Suprapubic skin (tissue), 4 donors: ENCODE measurements around the gene CAPN14. TPM values are rescaled to one million over a fixed set of nuclear protein-coding genes. Genes with fewer than 3 reads are reported as not detected.
A peak's percentile ranks its signal among the peaks of the same experiment; 100 is the strongest.

Source experiments
- DNase-seq, 2 donors: peaks; one replicate each; pipeline ENCODE4 v3.0.0-alpha.2; 2019; ENCODE audit warnings: low spot score in 2 of 2
- H3K27ac ChIP-seq: fragments of 200-600 bp; sonication (generic); one replicate; pipeline ENCODE4 v1.5.1; 2019
- H3K27me3 ChIP-seq: fragments of 200-600 bp; sonication (generic); one replicate; pipeline ENCODE4 v1.5.1; 2019
- H3K36me3 ChIP-seq: fragments of 200-600 bp; sonication (generic); one replicate; pipeline ENCODE4 v1.5.1; 2019
- H3K4me1 ChIP-seq: fragments of 200-600 bp; sonication (generic); one replicate; pipeline ENCODE4 v1.5.1; 2019
- H3K4me3 ChIP-seq: fragments of 200-600 bp; sonication (generic); one replicate; pipeline ENCODE4 v1.5.1; 2019; ENCODE audit warnings: mild to moderate bottlenecking
- H3K9me3 ChIP-seq: fragments of 200-600 bp; sonication (generic); one replicate; pipeline ENCODE4 v1.5.1; 2019
- CTCF ChIP-seq, 2 donors: fragments of 200-600 bp in 1 of 2; fragments of 450-650 bp in 1 of 2; sonication (generic) in 1 of 2; IDR thresholded peaks; one replicate each; pipeline ENCODE4 v1.5.1; 2016 to 2019; ENCODE audit warnings: antibody characterized with exemption in 2 of 2, mild to moderate bottlenecking in 1 of 2, moderate library complexity in 1 of 2
- EP300 ChIP-seq: sonication (generic); formaldehyde crosslinking; IDR thresholded peaks from one replicate; pipeline ENCODE4 v1.6.1; 2017; ENCODE audit warnings: antibody characterized with exemption
- POLR2A ChIP-seq, 2 donors: fragments of 450-650 bp; IDR thresholded peaks; one replicate each; pipeline ENCODE4 v1.6.1; 2017; ENCODE audit warnings: antibody characterized with exemption in 2 of 2, mild to moderate bottlenecking in 2 of 2, moderate library complexity in 2 of 2
- POLR2AphosphoS5 ChIP-seq, 3 donors: sonication (generic); formaldehyde crosslinking; IDR thresholded peaks; one replicate each; pipeline ENCODE4 v1.6.1; 2017; ENCODE audit warnings: antibody characterized with exemption in 3 of 3
- WGBS: methylation state at CpG from one replicate; pipeline ENCODE4 v1.1.5; 2018; 5-methylcytosine and 5-hydroxymethylcytosine counted together
- total RNA-seq, 4 donors: library from RNA; depleted of rRNA; stranded (reverse); fragments of >200 nt; gene quantifications; one replicate each; pipeline ENCODE4 v1.1.0, GENCODE V29; 2016

Gene CAPN14
- total RNA-seq, 4 donors from 2014 or later: 0.53 to 2.1 (median 0.83) TPM

- no peaks in the 10 kb centered on the region for H3K36me3 ChIP-seq
- no peak overlapping the region for H3K4me3 ChIP-seq
- peak overlapping the region; percentile 35 for H3K27ac ChIP-seq
- 67% methylated on average over 19 of the region's 19 CpGs for WGBS
- peaks cover 24% of the 10 kb centered on the region for H3K4me1 ChIP-seq
- DNase-seq: no peak
- TF ChIP-seq POLR2A (IDR thresholded peaks at IDR 0.05) (no peak), CTCF (IDR thresholded peaks at IDR 0.05) (no peak), POLR2AphosphoS5 (IDR thresholded peaks at IDR 0.05) (no peak), EP300 (no peak)
- H3K27me3 ChIP-seq: no peaks in the 10 kb centered on the region
- H3K9me3 ChIP-seq: no peaks in the 10 kb centered on the region
These were observed 37.2 kb upstream of the CAPN14 start for GRCh38 chr2:31254237-31255203.

- no peaks in the 10 kb centered on the region for H3K36me3 ChIP-seq
- H3K9me3 ChIP-seq: no peaks in the 10 kb centered on the region
- H3K4me3 ChIP-seq: no peak overlapping the region
- H3K27ac ChIP-seq: peak overlapping the region; percentile 35
- no peak for DNase-seq
- TF ChIP-seq POLR2A (IDR thresholded peaks at IDR 0.05): no peak
- TF ChIP-seq POLR2AphosphoS5 (IDR thresholded peaks at IDR 0.05): no peak
- no peak for TF ChIP-seq EP300
- no peak for TF ChIP-seq CTCF (IDR thresholded peaks at IDR 0.05)
- no peaks in the 10 kb centered on the region for H3K27me3 ChIP-seq
- WGBS: 58% methylated on average over 10 of the region's 13 CpGs
- peaks cover 24% of the 10 kb centered on the region for H3K4me1 ChIP-seq
These were observed 36.2 kb upstream of the CAPN14 start for GRCh38 chr2:31253356-31254131.

DNA sequence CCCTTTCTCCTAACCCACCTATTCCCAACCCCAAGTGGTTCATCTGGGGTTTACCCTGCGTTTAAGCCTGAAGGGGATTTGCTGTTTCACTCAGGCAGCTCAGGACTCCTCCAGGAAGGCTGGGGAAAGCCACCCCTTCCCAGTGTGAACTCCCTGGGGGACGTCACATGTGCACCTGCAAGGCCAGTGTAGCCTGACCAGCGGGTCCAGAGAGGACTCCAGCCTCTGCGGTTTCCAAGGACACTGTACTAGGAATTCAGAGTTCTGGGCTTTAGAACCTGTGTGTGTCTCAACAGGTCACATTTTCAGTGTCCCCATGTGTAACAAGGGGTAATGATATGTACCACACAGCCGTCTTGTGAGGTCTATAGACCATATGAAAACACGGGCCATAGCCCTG, 34.5 kb upstream of the CAPN14 start:
- Histone ChIP-seq H3K27ac (no peak overlapping the region), H3K9me3 (no peaks in the 10 kb centered on the region), H3K4me1 (peaks cover 23% of the 10 kb centered on the region), H3K4me3 (no peak overlapping the region), H3K27me3 (no peaks in the 10 kb centered on the region), H3K36me3 (peaks cover 4% of the 10 kb centered on the region)
- no peak for DNase-seq
- TF ChIP-seq CTCF (IDR thresholded peaks at IDR 0.05) (no peak), EP300 (no peak), POLR2AphosphoS5 (IDR thresholded peaks at IDR 0.05) (no peak), POLR2A (IDR thresholded peaks at IDR 0.05) (no peak)
- WGBS: 92% methylated on average over 6 of the region's 6 CpGs

GRCh38 chr2:31251018-31251417, 33.7 kb upstream of the CAPN14 start:
- no peaks in the 10 kb centered on the region for H3K9me3 ChIP-seq
- no peak for TF ChIP-seq POLR2A (IDR thresholded peaks at IDR 0.05)
- TF ChIP-seq EP300: no peak
- TF ChIP-seq POLR2AphosphoS5 (IDR thresholded peaks at IDR 0.05): no peak
- no peak for TF ChIP-seq CTCF (IDR thresholded peaks at IDR 0.05)
- peaks cover 21% of the 10 kb centered on the region for H3K4me1 ChIP-seq
- H3K27ac ChIP-seq: no peak overlapping the region
- 88% methylated on average over 3 of the region's 3 CpGs for WGBS
- no peak for DNase-seq
- no peak overlapping the region for H3K4me3 ChIP-seq
- no peaks in the 10 kb centered on the region for H3K27me3 ChIP-seq
- H3K36me3 ChIP-seq: peaks cover 4% of the 10 kb centered on the region
